C4-2B (cell line): ENCODE results near the gene USHBP1.

Experiments used
- H3K27ac ChIP-seq: fragments of 450-650 bp; 2 replicates; pipeline ENCODE4 v1.5.1; 2017
- CTCF ChIP-seq: fragments of 450-650 bp; conservative IDR thresholded peaks from 2 replicates; pipeline ENCODE4 v1.5.1; 2017; ENCODE audit warnings: mild to moderate bottlenecking
- ZFX ChIP-seq: fragments of 450-650 bp; IDR thresholded peaks from 2 replicates; pipeline ENCODE4 v1.6.1; 2017

USHBP1 gene

GRCh38 chr19:17266589-17266974, 2.0 kb upstream of the USHBP1 start:
- no peak overlapping the region for H3K27ac ChIP-seq
- no peak for TF ChIP-seq CTCF
- no peak for TF ChIP-seq ZFX

GRCh38 chr19:17266026-17266425, 1.5 kb upstream of the USHBP1 start:
- H3K27ac ChIP-seq, result no peak overlapping the region
- no peak for TF ChIP-seq CTCF

- TF ChIP-seq ZFX (no peak), CTCF (no peak)
- H3K27ac ChIP-seq, result no peak overlapping the region
Measured at GRCh38 chr19:17263712-17264640, 569 bp downstream of the USHBP1 start.

- no peak for TF ChIP-seq ZFX
- TF ChIP-seq CTCF, result no peak
- no peak overlapping the region for H3K27ac ChIP-seq
Measured at GRCh38 chr19:17262557-17262956, 2.0 kb downstream of the USHBP1 start.

GRCh38 chr19:17260842-17261325, 3.7 kb downstream of the USHBP1 start:
- H3K27ac ChIP-seq, result no peak overlapping the region
- TF ChIP-seq ZFX (no peak), CTCF (peak; percentile 99)

GRCh38 chr19:17259934-17260333, 4.6 kb downstream of the USHBP1 start:
- TF ChIP-seq ZFX (no peak), CTCF (no peak)
- no peak overlapping the region for H3K27ac ChIP-seq

GRCh38 chr19:17259118-17259780, 5.3 kb downstream of the USHBP1 start:
- no peak overlapping the region for H3K27ac ChIP-seq
- no peak for TF ChIP-seq ZFX
- TF ChIP-seq CTCF, result no peak
